HepG2 (cell line): Measurements from ENCODE around the gene PMEL. TPM values are rescaled to one million over a fixed set of nuclear protein-coding genes. Genes with fewer than 3 reads are reported as not detected.

Experiments used
- DNMT1 ChIP-seq: sonication (generic); formaldehyde crosslinking; IDR thresholded peaks from 2 replicates; pipeline ENCODE4 v1.5.1; 2020; ENCODE audit warnings: mild to moderate bottlenecking, missing genetic modification reagents
- HIVEP1 ChIP-seq: sonication (generic); formaldehyde crosslinking; IDR thresholded peaks from 2 replicates; pipeline ENCODE4 v1.4.0; 2020; ENCODE audit warnings: mild to moderate bottlenecking, missing genetic modification reagents
- IRF9 ChIP-seq: sonication (generic); formaldehyde crosslinking; IDR thresholded peaks from 2 replicates; pipeline ENCODE4 v1.8.0; 2022; ENCODE audit warnings: missing genetic modification reagents, mild to moderate bottlenecking, borderline replicate concordance
- JDP2 ChIP-seq: sonication (generic); formaldehyde crosslinking; IDR thresholded peaks from 2 replicates; pipeline ENCODE4 v1.8.1; 2022; ENCODE audit warnings: missing genetic modification reagents, borderline replicate concordance
- KMT2A ChIP-seq: sonication (generic); formaldehyde crosslinking; IDR thresholded peaks from 2 replicates; pipeline ENCODE4 v1.4.0; 2020; ENCODE audit warnings: missing genetic modification reagents
- MBNL3 ChIP-seq: fragments of 250-450 bp; sonication (Bioruptor Pico); conservative IDR thresholded peaks from 2 replicates; pipeline ENCODE4 v1.8.0; 2022; ENCODE audit warnings: mild to moderate bottlenecking, inconsistent platforms
- MTA3 ChIP-seq: sonication (generic); formaldehyde crosslinking; IDR thresholded peaks from 2 replicates; pipeline ENCODE4 v1.4.0; 2020; ENCODE audit warnings: missing genetic modification reagents
- MXD4 ChIP-seq: IDR thresholded peaks from 2 replicates; pipeline ENCODE4 v1.6.1; 2016; ENCODE audit warnings: mild to moderate bottlenecking, missing biosample characterization, missing genetic modification reagents
- NFYB ChIP-seq: sonication (generic); formaldehyde crosslinking; IDR thresholded peaks from 2 replicates; pipeline ENCODE4 v1.4.0; 2020; ENCODE audit warnings: missing genetic modification reagents
- RARG ChIP-seq: sonication (generic); formaldehyde crosslinking; IDR thresholded peaks from 2 replicates; pipeline ENCODE4 v1.4.0; 2020; ENCODE audit warnings: low read depth, mild to moderate bottlenecking, missing genetic modification reagents
- REL ChIP-seq: sonication (generic); formaldehyde crosslinking; conservative IDR thresholded peaks from 2 replicates; pipeline ENCODE4 v1.8.0; 2022; ENCODE audit warnings: mild to moderate bottlenecking, missing genetic modification reagents, moderate library complexity
- SALL1 ChIP-seq: sonication (generic); formaldehyde crosslinking; IDR thresholded peaks from 2 replicates; pipeline ENCODE4 v1.8.0; 2022; ENCODE audit warnings: mild to moderate bottlenecking, missing genetic modification reagents
- TRIM24 ChIP-seq: sonication (generic); formaldehyde crosslinking; IDR thresholded peaks from 2 replicates; pipeline ENCODE4 v1.8.0; 2022; ENCODE audit warnings: mild to moderate bottlenecking, missing genetic modification reagents
- ZNF143 ChIP-seq: sonication (generic); formaldehyde crosslinking; IDR thresholded peaks from 2 replicates; pipeline ENCODE4 v1.4.0; 2020; ENCODE audit warnings: missing genetic modification reagents
- ZNF225 ChIP-seq: sonication (generic); formaldehyde crosslinking; IDR thresholded peaks from 2 replicates; pipeline ENCODE4 v1.4.0; 2020; ENCODE audit warnings: mild to moderate bottlenecking, missing genetic modification reagents
- ZNF3 ChIP-seq: IDR thresholded peaks from 2 replicates; pipeline ENCODE4 v1.7.0; 2017; ENCODE audit warnings: inconsistent platforms
- ZNF562 ChIP-seq: sonication (generic); formaldehyde crosslinking; IDR thresholded peaks from 2 replicates; pipeline ENCODE4 v1.8.0; 2022; ENCODE audit warnings: missing genetic modification reagents, borderline replicate concordance
- ZSCAN29 ChIP-seq: sonication (generic); formaldehyde crosslinking; conservative IDR thresholded peaks from 2 replicates; pipeline ENCODE4 v1.4.0; 2020; ENCODE audit warnings: mild to moderate bottlenecking, missing genetic modification reagents
- polyA plus RNA-seq, 8 experiments: library from polyadenylated mRNA; depleted of rRNA in 3 of 8; stranded (reverse) in 7 of 8; unstranded in 1 of 8; fragments of >200 nt; fragmentation: Illumina TruSeq in 4 of 8; extraction: Trizol in 4 of 8; gene quantifications; 2 replicates each; pipeline versions ENCODE4 v1.2.1 to v1.2.3, GENCODE V29; 2011 to 2016; ENCODE audit warnings: low read depth in 4 of 8, missing spikeins in 1 of 8, mixed read lengths in 1 of 8; ENCODE audit not compliant: insufficient read depth in 1 of 8
- total RNA-seq, 5 experiments: library from RNA; depleted of rRNA; stranded (reverse); fragments of >200 nt; fragmentation: Illumina TruSeq; extraction: Trizol; gene quantifications; 2 replicates each; pipeline ENCODE4 v1.2.3, GENCODE V29; 2016; ENCODE audit warnings: low read depth in 1 of 5
- TF ChIP-seq, protein P1 (sequence below): IDR thresholded peaks from 2 replicates; pipeline ENCODE4 v1.6.1; 2016; ENCODE audit warnings: mild to moderate bottlenecking, missing biosample characterization, missing genetic modification reagents
- TF ChIP-seq, protein P2 (sequence below): sonication (generic); formaldehyde crosslinking; IDR thresholded peaks from 2 replicates; pipeline ENCODE4 v1.4.0; 2020; ENCODE audit warnings: missing genetic modification reagents
- TF ChIP-seq, protein P3 (sequence below): sonication (generic); formaldehyde crosslinking; IDR thresholded peaks from 2 replicates; pipeline ENCODE4 v1.4.0; 2020; ENCODE audit warnings: missing genetic modification reagents
- TF ChIP-seq, protein P4 (sequence below): sonication (generic); formaldehyde crosslinking; IDR thresholded peaks from 2 replicates; pipeline ENCODE4 v1.4.0; 2020; ENCODE audit warnings: missing genetic modification reagents

The PMEL gene
- total and polyA plus RNA-seq, 2 of the 13 experiments (the other 11 are each of a cell fraction or from before 2014, with no cell fraction given) = 0.49 to 3.3 TPM

DNA sequence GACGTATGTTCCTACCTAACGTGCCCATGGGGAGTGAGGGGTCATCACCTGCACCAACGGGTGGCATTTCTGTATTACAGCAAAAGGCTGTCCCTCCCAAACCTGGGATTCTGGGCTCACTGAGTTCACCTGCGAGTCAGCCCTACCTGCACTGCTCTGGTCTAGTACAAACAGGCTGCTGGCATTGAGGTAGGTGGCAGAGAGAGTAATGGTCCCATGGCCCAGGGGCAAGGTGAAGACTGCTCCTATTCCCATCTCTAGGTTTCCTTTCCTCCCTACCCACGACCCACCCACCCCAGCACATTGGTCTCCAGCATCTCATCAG lies 31.7 kb upstream of the PMEL start (continued):
- no peak for TF ChIP-seq ZNF143 (CRISPR knock-in tag)
- TF ChIP-seq, protein P1, sequence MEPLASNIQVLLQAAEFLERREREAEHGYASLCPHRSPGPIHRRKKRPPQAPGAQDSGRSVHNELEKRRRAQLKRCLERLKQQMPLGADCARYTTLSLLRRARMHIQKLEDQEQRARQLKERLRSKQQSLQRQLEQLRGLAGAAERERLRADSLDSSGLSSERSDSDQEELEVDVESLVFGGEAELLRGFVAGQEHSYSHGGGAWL = no peak
- no peak for TF ChIP-seq RARG (CRISPR knock-in tag)
- TF ChIP-seq TRIM24 (CRISPR knock-in tag) = no peak
- TF ChIP-seq SALL1 (CRISPR knock-in tag) = peak; percentile 10; the same call in 1 of the 2 replicates
- no peak for TF ChIP-seq MXD4 (CRISPR knock-in tag)
- TF ChIP-seq MBNL3 (CRISPR knock-in tag) = no peak
- no peak for TF ChIP-seq REL (CRISPR knock-in tag)
- no peak for TF ChIP-seq NFYB
- TF ChIP-seq ZNF3 (CRISPR knock-in tag) = no peak
- TF ChIP-seq, protein P2, sequence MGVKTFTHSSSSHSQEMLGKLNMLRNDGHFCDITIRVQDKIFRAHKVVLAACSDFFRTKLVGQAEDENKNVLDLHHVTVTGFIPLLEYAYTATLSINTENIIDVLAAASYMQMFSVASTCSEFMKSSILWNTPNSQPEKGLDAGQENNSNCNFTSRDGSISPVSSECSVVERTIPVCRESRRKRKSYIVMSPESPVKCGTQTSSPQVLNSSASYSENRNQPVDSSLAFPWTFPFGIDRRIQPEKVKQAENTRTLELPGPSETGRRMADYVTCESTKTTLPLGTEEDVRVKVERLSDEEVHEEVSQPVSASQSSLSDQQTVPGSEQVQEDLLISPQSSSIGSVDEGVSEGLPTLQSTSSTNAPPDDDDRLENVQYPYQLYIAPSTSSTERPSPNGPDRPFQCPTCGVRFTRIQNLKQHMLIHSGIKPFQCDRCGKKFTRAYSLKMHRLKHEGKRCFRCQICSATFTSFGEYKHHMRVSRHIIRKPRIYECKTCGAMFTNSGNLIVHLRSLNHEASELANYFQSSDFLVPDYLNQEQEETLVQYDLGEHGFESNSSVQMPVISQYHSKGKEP (CRISPR knock-in tag) = no peak
- TF ChIP-seq MTA3 (CRISPR knock-in tag) = no peak
- TF ChIP-seq KMT2A (CRISPR knock-in tag) = 0 out of 2 replicates have a peak, but pooled peaks have one; percentile 15
- TF ChIP-seq HIVEP1 (CRISPR knock-in tag) = 0 out of 2 replicates have a peak, but pooled peaks have one; percentile 10
- no peak for TF ChIP-seq ZSCAN29 (CRISPR knock-in tag)
- TF ChIP-seq ZNF225 (CRISPR knock-in tag) = peak; percentile 75; the same call in 1 of the 2 replicates
- TF ChIP-seq DNMT1 (CRISPR knock-in tag) = no peak
- TF ChIP-seq, protein P3, sequence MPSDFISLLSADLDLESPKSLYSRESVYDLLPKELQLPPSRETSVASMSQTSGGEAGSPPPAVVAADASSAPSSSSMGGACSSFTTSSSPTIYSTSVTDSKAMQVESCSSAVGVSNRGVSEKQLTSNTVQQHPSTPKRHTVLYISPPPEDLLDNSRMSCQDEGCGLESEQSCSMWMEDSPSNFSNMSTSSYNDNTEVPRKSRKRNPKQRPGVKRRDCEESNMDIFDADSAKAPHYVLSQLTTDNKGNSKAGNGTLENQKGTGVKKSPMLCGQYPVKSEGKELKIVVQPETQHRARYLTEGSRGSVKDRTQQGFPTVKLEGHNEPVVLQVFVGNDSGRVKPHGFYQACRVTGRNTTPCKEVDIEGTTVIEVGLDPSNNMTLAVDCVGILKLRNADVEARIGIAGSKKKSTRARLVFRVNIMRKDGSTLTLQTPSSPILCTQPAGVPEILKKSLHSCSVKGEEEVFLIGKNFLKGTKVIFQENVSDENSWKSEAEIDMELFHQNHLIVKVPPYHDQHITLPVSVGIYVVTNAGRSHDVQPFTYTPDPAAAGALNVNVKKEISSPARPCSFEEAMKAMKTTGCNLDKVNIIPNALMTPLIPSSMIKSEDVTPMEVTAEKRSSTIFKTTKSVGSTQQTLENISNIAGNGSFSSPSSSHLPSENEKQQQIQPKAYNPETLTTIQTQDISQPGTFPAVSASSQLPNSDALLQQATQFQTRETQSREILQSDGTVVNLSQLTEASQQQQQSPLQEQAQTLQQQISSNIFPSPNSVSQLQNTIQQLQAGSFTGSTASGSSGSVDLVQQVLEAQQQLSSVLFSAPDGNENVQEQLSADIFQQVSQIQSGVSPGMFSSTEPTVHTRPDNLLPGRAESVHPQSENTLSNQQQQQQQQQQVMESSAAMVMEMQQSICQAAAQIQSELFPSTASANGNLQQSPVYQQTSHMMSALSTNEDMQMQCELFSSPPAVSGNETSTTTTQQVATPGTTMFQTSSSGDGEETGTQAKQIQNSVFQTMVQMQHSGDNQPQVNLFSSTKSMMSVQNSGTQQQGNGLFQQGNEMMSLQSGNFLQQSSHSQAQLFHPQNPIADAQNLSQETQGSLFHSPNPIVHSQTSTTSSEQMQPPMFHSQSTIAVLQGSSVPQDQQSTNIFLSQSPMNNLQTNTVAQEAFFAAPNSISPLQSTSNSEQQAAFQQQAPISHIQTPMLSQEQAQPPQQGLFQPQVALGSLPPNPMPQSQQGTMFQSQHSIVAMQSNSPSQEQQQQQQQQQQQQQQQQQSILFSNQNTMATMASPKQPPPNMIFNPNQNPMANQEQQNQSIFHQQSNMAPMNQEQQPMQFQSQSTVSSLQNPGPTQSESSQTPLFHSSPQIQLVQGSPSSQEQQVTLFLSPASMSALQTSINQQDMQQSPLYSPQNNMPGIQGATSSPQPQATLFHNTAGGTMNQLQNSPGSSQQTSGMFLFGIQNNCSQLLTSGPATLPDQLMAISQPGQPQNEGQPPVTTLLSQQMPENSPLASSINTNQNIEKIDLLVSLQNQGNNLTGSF (CRISPR knock-in tag) = no peak
- TF ChIP-seq JDP2 (CRISPR knock-in tag) = no peak
- no peak for TF ChIP-seq ZNF562 (CRISPR knock-in tag)
- TF ChIP-seq IRF9 = no peak
- TF ChIP-seq, protein P4, sequence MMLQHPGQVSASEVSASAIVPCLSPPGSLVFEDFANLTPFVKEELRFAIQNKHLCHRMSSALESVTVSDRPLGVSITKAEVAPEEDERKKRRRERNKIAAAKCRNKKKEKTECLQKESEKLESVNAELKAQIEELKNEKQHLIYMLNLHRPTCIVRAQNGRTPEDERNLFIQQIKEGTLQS (CRISPR knock-in tag) = 0 out of 2 replicates have a peak, but pooled peaks have one; percentile 20
